Activated CD8-positive, alpha-beta memory T cell treated with anti-CD3 and anti-CD28 coated beads, Interleukin-2, amount 50 U/mL, for 24 hours (primary cell): ENCODE results near the gene HOXD10.

ENCODE experiments used
- DNase-seq: peaks from one replicate; pipeline ENCODE4 v3.0.0-alpha.2; 2020; ENCODE audit errors: extremely low read depth

The HOXD10 gene

DNA sequence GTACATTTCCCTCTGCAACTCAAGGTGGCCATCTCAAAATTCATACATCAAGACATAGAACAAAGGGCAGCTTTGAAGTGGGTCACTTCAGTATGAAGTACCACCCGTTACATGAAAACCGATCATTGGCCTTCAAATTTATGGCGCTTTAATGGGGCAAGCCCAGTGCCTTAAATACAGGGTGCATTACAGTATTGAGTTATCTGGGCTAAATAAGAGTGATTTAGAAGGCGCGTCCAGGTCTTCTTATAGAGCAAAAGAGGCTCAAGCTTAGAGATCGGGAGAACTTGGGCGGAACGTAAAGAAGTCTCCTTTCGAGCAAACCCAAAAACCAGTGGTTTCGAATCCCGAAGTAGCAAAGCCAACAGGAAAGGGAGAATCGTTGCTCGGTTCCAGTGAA, 47.6 kb downstream of the HOXD10 start:
- no peak for DNase-seq

- DNase-seq = no peak
Observed at GRCh38 chr2:176164611-176165369, 48.2 kb downstream of the HOXD10 start.

DNA sequence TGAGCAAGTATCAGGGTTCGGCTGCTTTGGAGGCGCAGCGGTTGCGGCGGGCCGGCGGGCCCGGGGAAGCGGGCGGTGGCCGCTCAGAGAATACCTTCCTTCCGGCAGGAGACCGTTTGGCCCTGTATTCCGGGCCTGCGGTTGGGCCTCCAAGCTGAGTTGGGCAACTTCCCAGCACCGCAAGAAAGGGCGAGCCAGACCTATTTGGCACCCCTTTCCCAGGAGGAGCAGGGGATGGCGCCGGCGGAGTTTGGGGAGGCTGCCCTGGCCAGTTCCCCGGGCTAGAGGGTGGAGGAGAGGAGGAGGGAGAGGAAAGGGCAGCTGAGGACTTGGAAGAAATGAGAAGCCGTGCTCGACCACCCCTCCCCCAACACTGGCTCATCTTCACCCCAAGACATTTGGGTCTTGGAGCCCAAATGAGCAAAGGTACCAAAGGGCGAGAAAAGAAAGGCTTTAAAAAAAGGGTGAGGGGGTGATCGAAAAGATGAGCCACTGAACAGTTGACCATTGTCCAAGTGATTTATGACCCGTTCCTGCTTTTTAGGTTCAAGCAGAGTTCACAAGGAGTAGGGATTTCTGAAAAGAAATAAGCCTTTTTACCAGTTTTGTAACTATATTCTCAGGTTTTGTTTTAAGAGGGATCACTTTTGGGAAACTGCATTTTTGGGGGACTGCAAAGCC, 48.9 kb downstream of the HOXD10 start:
- no peak for DNase-seq

DNA sequence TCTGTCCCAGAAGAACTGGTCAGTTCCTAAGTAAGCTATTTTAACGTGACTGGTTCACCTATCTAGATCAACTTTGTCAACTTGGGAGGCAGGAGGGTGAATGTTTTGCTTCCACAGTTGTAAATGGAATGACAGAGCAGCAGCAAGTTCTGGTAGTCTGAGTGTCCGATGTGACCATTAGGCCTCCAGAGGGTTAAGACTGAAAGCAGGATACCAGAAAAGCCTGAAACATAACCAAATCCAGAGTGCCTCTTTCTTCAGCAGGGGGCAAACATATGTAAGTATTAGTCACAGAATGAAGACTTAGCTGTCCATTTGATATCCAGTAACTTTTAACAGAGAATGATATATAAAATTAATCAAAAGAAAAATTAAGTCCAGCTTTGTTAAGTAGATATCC, 49.7 kb downstream of the HOXD10 start:
- DNase-seq = no peak

GRCh38 chr2:176167398-176167797, 50.8 kb downstream of the HOXD10 start:
- no peak for DNase-seq

DNA sequence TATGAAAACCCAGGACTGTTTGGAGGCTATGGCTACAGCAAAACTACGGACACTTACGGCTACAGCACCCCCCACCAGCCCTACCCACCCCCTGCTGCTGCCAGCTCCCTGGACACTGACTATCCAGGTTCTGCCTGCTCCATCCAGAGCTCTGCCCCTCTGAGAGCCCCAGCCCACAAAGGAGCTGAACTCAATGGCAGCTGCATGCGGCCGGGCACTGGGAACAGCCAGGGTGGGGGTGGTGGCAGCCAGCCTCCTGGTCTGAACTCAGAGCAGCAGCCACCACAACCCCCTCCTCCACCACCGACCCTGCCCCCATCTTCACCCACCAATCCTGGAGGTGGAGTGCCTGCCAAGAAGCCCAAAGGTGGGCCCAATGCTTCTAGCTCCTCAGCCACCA, 52.6 kb downstream of the HOXD10 start:
- no peak for DNase-seq
